ENCODE data around the gene SMPD2.

Gene SMPD2

GRCh38 chr6:109440331-109441068, at the start of gene SMPD2, which contains the start of gene PPIL6:
TSS of gene SMPD2 (plus strand) at chr6:109440724. CDS start at chr6:109441122, 398 bp downstream.
TSS of gene PPIL6 (minus strand) at chr6:109440628. CDS start at chr6:109440590, 38 bp downstream.
- peak; percentile 86 for DNase-seq

GRCh38 chr6:109393157-109393885, 47.2 kb upstream of the SMPD2 start:
- DNase-seq = no peak

GRCh38 chr6:109393886-109394281, 46.6 kb upstream of the SMPD2 start:
- no peak for DNase-seq

- no peak for DNase-seq
These were observed 44.3 kb upstream of the SMPD2 start for GRCh38 chr6:109396046-109396718.

- DNase-seq = no peak
These were observed 43.5 kb upstream of the SMPD2 start for GRCh38 chr6:109397020-109397419.

- DNase-seq = no peak
These were observed 34.3 kb upstream of the SMPD2 start for GRCh38 chr6:109406196-109406595.

GRCh38 chr6:109411034-109411433, 29.5 kb upstream of the SMPD2 start:
- no peak for DNase-seq

GRCh38 chr6:109417646-109418045, 22.9 kb upstream of the SMPD2 start:
- DNase-seq = no peak

- DNase-seq = no peak
These were observed 19.8 kb upstream of the SMPD2 start for GRCh38 chr6:109420751-109421150.

GRCh38 chr6:109421184-109421583, 19.3 kb upstream of the SMPD2 start:
- no peak for DNase-seq

- no peak for DNase-seq
These were observed 15.6 kb upstream of the SMPD2 start for GRCh38 chr6:109424946-109425345.

GRCh38 chr6:109428889-109429477, 11.5 kb upstream of the SMPD2 start:
- DNase-seq = no peak

GRCh38 chr6:109429496-109429895, 11.0 kb upstream of the SMPD2 start:
- no peak for DNase-seq

- no peak for DNase-seq
These were observed 6.1 kb upstream of the SMPD2 start for GRCh38 chr6:109434456-109434855.

- no peak for DNase-seq
These were observed 4.5 kb upstream of the SMPD2 start for GRCh38 chr6:109436041-109436440.

GRCh38 chr6:109441069-109441816, 719 bp downstream of the SMPD2 start:
- peak; percentile 62 for DNase-seq

- DNase-seq = no peak
These were observed 1.9 kb downstream of the SMPD2 start for GRCh38 chr6:109442393-109442924.

- no peak for DNase-seq
These were observed 3.0 kb downstream of the SMPD2 start for GRCh38 chr6:109443425-109443950.

GRCh38 chr6:109445382-109445781, 4.9 kb downstream of the SMPD2 start:
- DNase-seq = no peak

- no peak for DNase-seq
These were observed 5.5 kb downstream of the SMPD2 start for GRCh38 chr6:109446072-109446471.

- DNase-seq = no peak
These were observed 6.0 kb downstream of the SMPD2 start for GRCh38 chr6:109446541-109446940.

GRCh38 chr6:109447087-109447486, 6.6 kb downstream of the SMPD2 start:
- DNase-seq = no peak

Data from NCI-H1105 (cell line).